MG63 (cell line): ENCODE data around the gene SOWAHA. TPM values are rescaled to one million over a fixed set of nuclear protein-coding genes. Genes with fewer than 3 reads are reported as not detected.
"Not testable (repeated sequence)": the region's sequence is repeated elsewhere in the genome, so short reads cannot be mapped to it uniquely, and the experiment has no call there.

Experiments used
- DNase-seq: peaks from one replicate; pipeline ENCODE4 v3.0.0-alpha.2; 2020
- H3K27me3 ChIP-seq: fragments of 250-450 bp; sonication (Bioruptor Pico); 2 replicates; pipeline ENCODE4 v1.5.1; 2020; ENCODE audit warnings: mild to moderate bottlenecking, moderate library complexity
- H3K36me3 ChIP-seq: fragments of 250-450 bp; sonication (Bioruptor Pico); 2 replicates; pipeline ENCODE4 v1.5.1; 2020; ENCODE audit warnings: mild to moderate bottlenecking, moderate library complexity
- H3K4me3 ChIP-seq: fragments of 250-450 bp; sonication (Bioruptor Pico); 2 replicates; pipeline ENCODE4 v1.5.1; 2020; ENCODE audit warnings: mild to moderate bottlenecking, moderate library complexity
- H3K9me3 ChIP-seq: fragments of 250-450 bp; sonication (Bioruptor Pico); 2 replicates; pipeline ENCODE4 v1.5.1; 2020; ENCODE audit warnings: mild to moderate bottlenecking, moderate library complexity
- total RNA-seq: library from RNA; depleted of rRNA; stranded (reverse); fragments of >200 nt; shearing (Covaris generic); gene quantifications from 2 replicates; pipeline ENCODE4 v1.2.3, GENCODE V29; 2014; ENCODE audit warnings: low replicate concordance

Gene SOWAHA
- total RNA-seq, 1 experiment from 2014 or later = not detected

DNA sequence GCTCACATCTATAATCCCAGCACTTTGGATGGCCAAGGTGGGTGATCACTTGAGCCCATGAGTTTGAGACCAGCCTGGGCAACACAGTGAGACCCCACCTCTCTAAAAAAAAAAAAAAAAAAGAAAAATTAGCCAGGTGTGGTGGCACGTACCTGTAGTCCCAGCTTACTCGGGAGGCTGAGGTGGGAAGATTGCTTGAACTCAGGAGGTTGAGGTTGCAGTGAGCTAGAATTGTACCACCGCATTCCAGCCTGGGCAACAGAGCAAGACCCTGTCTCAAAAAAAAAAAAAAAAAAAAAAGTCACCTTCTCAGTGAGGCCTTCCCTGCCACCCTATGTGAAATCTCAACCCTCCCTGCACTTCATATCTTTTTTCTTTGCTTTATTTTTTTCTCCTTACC, 22.1 kb upstream of the SOWAHA start:
- Histone ChIP-seq H3K36me3 (no peaks in the 10 kb centered on the region), H3K4me3 (no peak overlapping the region), H3K9me3 (no peaks in the 10 kb centered on the region), H3K27me3 (no peaks in the 10 kb centered on the region)
- DNase-seq = no peak

- Histone ChIP-seq H3K4me3 (no peak overlapping the region), H3K27me3 (0 out of 2 replicates have a peak, but pooled peaks cover 6% of the 10 kb centered on the region), H3K9me3 (no peaks in the 10 kb centered on the region), H3K36me3 (no peaks in the 10 kb centered on the region)
- DNase-seq = no peak
These were observed 15.5 kb upstream of the SOWAHA start for GRCh38 chr5:132797651-132798050.

DNA sequence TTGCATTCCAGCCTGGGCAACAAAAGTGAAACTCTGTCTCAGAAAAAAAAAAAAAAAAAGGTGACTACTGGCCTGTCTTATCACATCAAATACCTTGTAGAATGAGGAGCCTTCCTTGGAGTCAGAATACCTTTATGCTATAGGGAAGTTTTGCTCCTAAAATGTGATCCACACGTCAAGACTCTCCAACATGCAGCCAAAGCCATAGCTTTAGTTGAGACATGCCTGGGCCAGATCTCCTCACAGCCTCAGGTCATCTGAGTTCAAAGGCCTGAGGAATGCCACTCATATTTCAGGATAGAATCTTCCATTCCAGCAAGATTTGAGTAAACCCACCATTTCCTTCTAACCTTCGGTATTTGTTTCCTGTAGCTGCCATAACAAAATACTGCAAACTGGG, 13.7 kb upstream of the SOWAHA start:
- Histone ChIP-seq H3K27me3 (0 out of 2 replicates have a peak, but pooled peaks cover 8% of the 10 kb centered on the region), H3K4me3 (no peak overlapping the region), H3K36me3 (no peaks in the 10 kb centered on the region), H3K9me3 (no peaks in the 10 kb centered on the region)
- DNase-seq = no peak

GRCh38 chr5:132800545-132800944, 12.6 kb upstream of the SOWAHA start:
- H3K9me3 ChIP-seq = peaks cover 6% of the 10 kb centered on the region
- no peaks in the 10 kb centered on the region for H3K36me3 ChIP-seq
- H3K4me3 ChIP-seq = no peak overlapping the region
- H3K27me3 ChIP-seq = 0 out of 2 replicates have a peak, but pooled peaks cover 8% of the 10 kb centered on the region
- DNase-seq = no peak

DNA sequence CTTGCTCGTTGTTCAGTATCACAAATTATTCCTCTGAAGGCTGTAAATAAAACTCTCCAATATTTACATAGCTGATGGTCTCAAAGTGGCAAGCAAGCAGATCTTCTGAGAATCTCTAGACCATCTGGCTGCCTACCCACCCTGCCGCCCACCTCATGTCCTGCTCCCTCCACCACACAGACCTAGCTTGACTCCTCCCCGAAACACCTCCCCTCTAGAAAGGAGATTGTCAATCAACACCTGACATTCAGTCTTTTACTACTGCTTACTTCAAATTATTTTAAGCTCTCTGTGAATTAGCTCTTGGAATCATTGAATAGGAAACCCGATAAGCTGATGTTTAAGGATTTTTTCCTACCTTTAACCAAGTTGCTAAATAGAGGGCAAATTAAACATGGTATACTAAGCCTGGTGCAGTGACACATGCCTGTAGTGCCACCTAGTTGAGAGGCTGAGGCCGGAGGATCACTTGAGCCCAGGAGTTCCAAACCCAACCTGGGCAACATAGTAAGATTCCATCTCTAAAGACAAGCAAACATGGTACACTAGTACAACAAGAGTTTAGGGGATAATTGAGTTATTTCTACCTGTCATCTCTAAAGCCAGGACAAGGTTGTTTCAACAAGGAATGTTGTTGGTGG, 10.9 kb upstream of the SOWAHA start:
- H3K4me3 ChIP-seq = no peak overlapping the region
- 0 out of 2 replicates have a peak, but pooled peaks cover 8% of the 10 kb centered on the region for H3K27me3 ChIP-seq
- H3K9me3 ChIP-seq = peaks cover 6% of the 10 kb centered on the region
- no peak for DNase-seq
- H3K36me3 ChIP-seq = no peaks in the 10 kb centered on the region

DNA sequence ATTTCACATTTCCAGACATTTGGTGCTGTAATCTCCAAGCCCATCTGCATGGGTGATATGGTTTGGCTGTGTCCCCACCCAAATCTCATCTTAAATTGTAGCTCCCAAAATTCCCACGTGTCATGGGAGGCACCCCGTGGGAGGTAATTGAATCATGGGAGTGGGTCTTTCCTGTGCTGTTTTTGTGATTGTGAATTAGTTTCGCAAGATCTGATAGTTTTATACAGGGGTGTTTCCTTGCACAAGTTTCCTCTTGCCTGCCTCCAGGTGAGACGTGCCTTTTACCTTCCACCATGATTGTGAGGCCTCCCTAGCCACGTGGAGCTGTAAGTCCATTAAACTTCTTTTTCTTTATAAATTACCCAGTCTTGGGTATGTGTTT, 10.4 kb upstream of the SOWAHA start:
- H3K4me3 ChIP-seq, DNase-seq, H3K27me3 ChIP-seq, H3K36me3 ChIP-seq, H3K9me3 ChIP-seq: not testable (repeated sequence)

DNA sequence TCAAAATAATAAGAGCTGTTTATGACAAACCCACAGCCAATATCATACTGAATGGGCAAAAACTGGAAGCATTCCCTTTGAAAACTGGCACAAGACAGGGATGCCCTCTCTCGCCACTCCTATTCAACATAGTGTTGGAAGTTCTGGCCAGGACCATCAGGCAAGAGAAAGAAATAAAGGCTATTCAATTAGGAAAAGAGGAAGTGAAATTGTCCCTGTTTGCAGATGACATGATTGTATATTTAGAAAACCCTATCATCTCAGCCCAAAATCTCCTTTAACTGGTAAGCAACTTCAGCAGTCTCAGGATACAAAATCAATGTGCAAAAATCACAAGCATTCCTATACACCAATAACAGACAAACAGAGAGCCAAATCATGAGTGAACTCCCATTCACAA, 8.9 kb upstream of the SOWAHA start:
- not testable (repeated sequence) for H3K27me3 ChIP-seq, DNase-seq, H3K36me3 ChIP-seq

GRCh38 chr5:132805872-132806271, 7.2 kb upstream of the SOWAHA start:
- H3K36me3 ChIP-seq, H3K4me3 ChIP-seq, H3K27me3 ChIP-seq, H3K9me3 ChIP-seq, DNase-seq: not testable (repeated sequence)

More for the DNA sequence above, 8.9 kb upstream of the SOWAHA start:
- not testable (repeated sequence) for H3K4me3 ChIP-seq, H3K9me3 ChIP-seq

DNA sequence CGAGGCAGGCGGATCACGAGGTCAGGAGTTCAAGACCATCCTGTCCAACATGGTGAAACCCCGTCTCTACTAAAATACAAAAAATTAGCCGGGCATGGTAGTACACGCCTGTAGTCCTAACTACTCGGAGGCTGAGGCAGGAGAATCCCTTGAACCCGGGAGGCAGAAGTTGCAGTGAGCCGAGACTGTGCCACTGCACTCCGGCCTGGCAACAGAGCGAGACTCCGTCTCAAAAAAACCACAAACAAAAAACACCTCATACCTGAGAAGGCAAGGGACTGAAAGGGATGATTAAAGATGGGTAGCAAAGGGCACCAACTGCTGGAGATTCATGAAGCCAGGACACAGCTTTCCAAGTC, 6.3 kb upstream of the SOWAHA start:
- not testable (repeated sequence) for H3K9me3 ChIP-seq, H3K27me3 ChIP-seq, DNase-seq, H3K4me3 ChIP-seq, H3K36me3 ChIP-seq

GRCh38 chr5:132807163-132807838, 5.8 kb upstream of the SOWAHA start:
- H3K4me3 ChIP-seq = no peak overlapping the region

DNA sequence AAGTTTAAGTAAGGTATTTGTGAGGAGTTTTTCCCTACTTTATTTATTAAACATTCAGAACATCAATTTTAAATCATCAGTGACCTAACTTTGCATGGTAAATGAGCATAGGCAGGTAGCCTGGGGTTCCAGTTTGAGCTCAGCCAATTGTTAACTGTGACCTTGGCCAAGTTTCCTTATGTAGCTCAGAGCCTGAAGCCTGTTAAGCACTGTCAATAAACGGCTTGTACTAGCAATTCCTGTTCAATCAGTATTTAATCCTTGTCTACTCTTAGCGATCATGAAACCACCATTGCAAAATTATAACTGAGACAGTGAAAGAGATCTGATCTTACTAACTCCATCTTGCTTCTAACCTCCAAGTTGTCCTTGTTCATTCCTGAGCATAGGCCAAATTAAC, 4.7 kb upstream of the SOWAHA start:
- Histone ChIP-seq H3K9me3 (peaks cover 6% of the 10 kb centered on the region), H3K36me3 (no peaks in the 10 kb centered on the region), H3K4me3 (no peak overlapping the region), H3K27me3 (peaks cover 12% of the 10 kb centered on the region)
- no peak for DNase-seq

More at GRCh38 chr5:132807163-132807838, 5.8 kb upstream of the SOWAHA start:
- Histone ChIP-seq H3K27me3 (peaks cover 11% of the 10 kb centered on the region; the same call in 1 of the 2 replicates), H3K36me3 (no peaks in the 10 kb centered on the region), H3K9me3 (peaks cover 6% of the 10 kb centered on the region)
- no peak for DNase-seq

DNA sequence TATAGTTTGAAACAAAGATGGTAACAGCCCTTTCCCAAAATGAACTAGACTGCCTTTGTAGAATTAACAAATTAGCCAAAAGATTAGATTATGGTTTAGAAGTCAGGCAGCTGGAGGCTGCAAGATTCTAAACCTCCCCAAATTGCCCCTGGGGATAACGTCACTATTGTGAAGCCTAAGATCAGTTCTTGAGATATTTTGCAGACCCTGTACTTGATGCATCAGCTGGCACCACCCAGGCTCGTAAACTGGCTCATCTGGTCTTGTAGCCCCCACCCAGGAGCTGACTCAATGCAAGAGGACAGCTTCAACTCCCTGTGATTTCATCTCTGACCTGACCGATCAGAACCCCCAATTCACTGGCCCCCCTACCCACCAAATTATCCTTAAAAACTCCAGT, 4.2 kb upstream of the SOWAHA start:
- Histone ChIP-seq H3K4me3 (no peak overlapping the region), H3K36me3 (no peaks in the 10 kb centered on the region), H3K27me3 (peaks cover 12% of the 10 kb centered on the region), H3K9me3 (peaks cover 6% of the 10 kb centered on the region)
- no peak for DNase-seq

- no peak for DNase-seq
- Histone ChIP-seq H3K4me3 (no peak overlapping the region), H3K36me3 (no peaks in the 10 kb centered on the region), H3K9me3 (no peaks in the 10 kb centered on the region; the same call in 1 of the 2 replicates), H3K27me3 (peaks cover 12% of the 10 kb centered on the region)
These were observed 2.5 kb upstream of the SOWAHA start for GRCh38 chr5:132810605-132811004.

DNA sequence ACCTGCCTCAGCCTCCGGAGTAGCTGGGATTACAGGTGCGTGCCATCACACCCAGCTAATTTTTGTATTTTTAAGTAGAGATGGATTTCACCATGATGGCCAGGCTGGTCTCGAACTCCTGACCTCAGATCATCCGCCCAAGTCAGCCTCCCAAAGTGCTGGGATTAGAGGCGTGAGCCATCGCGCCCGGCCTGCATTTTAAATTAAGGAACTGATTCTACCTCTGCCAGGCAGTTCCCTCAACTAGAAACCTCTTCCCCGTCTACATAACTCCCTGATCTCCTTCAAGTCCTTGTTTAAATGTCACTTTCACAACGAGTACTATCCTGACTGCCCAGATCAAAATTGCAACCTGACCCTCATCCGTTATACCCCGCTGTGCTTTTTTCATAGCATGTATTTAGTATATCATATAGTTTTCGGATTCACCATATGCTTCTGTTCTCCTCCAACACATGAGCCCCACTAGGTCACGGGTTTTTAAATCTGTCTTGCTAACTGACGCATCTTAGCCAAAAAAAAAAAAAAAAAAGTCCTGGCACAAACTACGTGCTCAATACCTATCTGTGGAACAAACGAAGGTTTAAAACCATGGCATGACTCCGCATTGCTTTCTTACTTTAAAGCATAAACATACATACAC, 858 bp upstream of the SOWAHA start:
- H3K36me3 ChIP-seq = no peaks in the 10 kb centered on the region
- no peaks in the 10 kb centered on the region for H3K9me3 ChIP-seq
- no peak for DNase-seq
- peaks cover 12% of the 10 kb centered on the region for H3K27me3 ChIP-seq
- peak overlapping the region; percentile 45 for H3K4me3 ChIP-seq

DNA sequence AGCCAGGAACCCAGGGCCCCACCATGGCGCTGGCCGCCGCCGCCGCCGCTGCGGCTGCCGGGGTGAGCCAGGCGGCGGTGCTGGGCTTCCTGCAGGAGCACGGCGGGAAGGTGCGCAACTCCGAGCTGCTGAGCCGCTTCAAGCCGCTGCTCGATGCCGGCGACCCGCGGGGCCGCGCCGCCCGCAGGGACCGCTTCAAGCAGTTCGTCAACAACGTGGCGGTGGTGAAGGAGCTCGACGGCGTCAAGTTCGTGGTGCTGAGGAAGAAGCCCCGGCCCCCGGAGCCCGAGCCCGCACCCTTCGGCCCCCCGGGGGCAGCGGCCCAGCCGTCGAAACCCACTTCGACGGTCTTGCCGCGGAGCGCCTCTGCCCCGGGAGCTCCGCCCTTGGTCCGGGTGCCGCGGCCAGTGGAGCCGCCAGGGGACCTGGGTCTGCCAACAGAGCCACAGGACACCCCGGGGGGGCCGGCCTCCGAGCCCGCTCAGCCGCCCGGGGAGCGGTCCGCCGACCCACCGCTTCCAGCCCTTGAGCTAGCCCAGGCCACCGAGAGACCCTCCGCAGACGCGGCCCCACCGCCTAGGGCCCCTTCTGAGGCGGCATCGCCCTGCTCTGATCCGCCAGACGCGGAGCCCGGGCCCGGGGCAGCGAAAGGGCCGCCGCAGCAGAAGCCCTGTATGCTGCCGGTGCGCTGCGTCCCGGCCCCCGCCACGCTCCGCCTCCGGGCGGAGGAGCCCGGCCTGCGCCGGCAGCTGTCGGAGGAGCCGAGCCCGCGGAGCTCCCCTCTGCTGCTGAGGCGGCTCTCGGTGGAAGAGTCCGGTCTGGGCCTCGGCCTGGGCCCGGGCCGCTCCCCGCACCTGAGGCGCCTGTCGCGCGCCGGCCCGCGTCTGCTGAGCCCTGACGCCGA, 749 bp downstream of the SOWAHA start:
- H3K27me3 ChIP-seq = peaks cover 12% of the 10 kb centered on the region
- H3K4me3 ChIP-seq = peak overlapping the region; percentile 17; the same call in 1 of the 2 replicates
- H3K9me3 ChIP-seq = no peaks in the 10 kb centered on the region
- DNase-seq = peak; percentile 56
- no peaks in the 10 kb centered on the region for H3K36me3 ChIP-seq

GRCh38 chr5:132814503-132815294, 1.6 kb downstream of the SOWAHA start:
- H3K4me3 ChIP-seq = no peak overlapping the region
- H3K27me3 ChIP-seq = peaks cover 12% of the 10 kb centered on the region
- no peak for DNase-seq

More at GRCh38 chr5:132814503-132815294, 1.6 kb downstream of the SOWAHA start:
- Histone ChIP-seq H3K36me3 (no peaks in the 10 kb centered on the region), H3K9me3 (no peaks in the 10 kb centered on the region)
